Measurements from ENCODE around the gene GPR155.

Gene GPR155

DNA sequence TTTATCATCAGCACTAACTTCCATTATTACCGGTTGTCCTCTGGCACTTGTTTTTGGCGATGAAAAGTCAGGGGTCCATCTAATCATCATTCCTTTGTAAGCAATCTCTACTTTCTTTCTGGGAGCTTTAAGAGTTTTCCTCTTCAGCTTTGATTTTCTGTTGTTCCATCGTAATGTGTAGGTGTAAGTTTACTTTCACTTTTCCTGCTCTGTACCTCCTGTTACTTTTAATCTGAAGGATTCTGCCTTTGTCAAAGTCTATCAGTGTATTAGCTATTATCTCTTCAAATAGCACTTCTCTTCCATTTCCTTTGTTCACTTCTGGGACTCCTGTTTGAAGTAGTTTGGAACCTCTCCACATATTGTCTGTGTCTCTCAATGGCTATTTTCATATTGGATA lies 25.5 kb upstream of the GPR155 start:
- Histone ChIP-seq H3K27ac (ENCODE audit: low read depth, low read length) (no peak overlapping the region), H3K9me3 (ENCODE audit: control insufficient read depth, insufficient read depth, low read depth, low read length) (peaks cover 58% of the 10 kb centered on the region)

DNA sequence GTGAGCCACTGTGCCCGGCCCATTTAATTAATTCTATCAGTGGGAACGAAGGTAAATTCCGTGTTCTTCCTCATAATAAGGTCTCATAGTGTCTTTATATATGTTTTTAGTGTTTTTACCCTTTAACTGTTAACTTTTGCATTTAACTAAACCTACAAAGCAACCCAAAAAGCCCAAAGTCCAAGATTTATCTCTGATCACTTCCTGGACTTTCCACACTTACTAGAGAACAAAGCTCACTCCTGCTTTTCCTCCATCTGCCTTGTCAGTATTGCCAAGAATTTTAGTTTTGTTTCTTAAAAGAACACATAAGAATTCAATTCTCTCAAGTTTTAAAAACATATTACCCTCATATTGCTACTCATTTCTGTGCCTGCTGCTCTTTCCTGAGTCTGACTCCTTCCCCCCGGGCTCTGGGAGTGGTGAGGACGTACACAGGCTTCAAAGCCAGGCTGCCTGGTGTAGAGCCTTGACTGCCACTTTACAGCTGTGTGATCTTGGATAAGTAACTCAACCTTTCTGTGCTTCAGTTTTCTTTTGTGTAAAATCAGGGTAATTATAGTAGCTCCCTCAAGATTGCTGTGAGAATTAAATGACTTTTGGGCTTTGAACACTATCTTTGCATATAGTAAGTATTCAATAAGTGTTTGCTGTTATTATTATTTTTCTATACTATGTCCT lies 24.9 kb upstream of the GPR155 start:
- Histone ChIP-seq H3K27me3 (ENCODE audit: control insufficient read depth, insufficient read depth, low read length) (no peaks in the 10 kb centered on the region), H3K27ac (ENCODE audit: low read depth, low read length) (no peak overlapping the region), H3K4me3 (ENCODE audit: low read depth, low read length) (no peak overlapping the region), H3K4me1 (ENCODE audit: control insufficient read depth, insufficient read depth, low read length) (no peaks in the 10 kb centered on the region), H3K36me3 (ENCODE audit: control insufficient read depth, insufficient read depth, low read length) (no peaks in the 10 kb centered on the region), H3K9me3 (ENCODE audit: control insufficient read depth, insufficient read depth, low read depth, low read length) (peaks cover 65% of the 10 kb centered on the region), H3K9ac (ENCODE audit: low read length) (no peak overlapping the region)

More for the DNA sequence above, 25.5 kb upstream of the GPR155 start:
- Histone ChIP-seq H3K4me1 (ENCODE audit: control insufficient read depth, insufficient read depth, low read length) (no peaks in the 10 kb centered on the region), H3K9ac (ENCODE audit: low read length) (no peak overlapping the region), H3K4me3 (ENCODE audit: low read depth, low read length) (no peak overlapping the region), H3K27me3 (ENCODE audit: control insufficient read depth, insufficient read depth, low read length) (no peaks in the 10 kb centered on the region), H3K36me3 (ENCODE audit: control insufficient read depth, insufficient read depth, low read length) (no peaks in the 10 kb centered on the region)

DNA sequence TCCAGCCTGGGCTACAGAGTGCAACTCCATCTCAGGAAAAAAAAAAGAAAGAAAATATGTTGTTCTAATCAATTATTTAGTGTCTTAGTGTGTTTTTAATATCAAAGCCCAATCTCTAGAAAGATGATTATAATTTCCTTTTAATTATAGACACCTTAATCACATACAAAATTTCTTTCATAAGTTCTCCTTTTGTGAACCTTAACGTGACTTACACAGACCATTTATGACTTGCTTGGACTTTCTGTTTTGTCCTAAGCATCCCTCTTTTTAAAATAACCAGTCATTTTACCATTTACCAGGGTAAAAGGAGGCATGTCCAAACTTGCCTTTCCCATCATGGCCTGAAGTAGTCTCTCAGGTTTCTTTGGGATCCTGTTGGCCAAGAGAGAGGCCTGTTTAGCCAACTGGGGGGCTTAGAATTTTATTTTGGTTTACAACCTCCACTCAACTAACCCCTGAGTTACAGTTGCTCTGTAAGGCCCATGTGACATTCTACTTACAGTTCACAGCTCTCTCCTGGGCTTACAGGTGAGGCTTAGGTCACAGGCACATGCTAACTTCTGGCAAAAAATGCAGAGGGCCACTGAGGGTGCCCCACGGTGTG lies 23.9 kb upstream of the GPR155 start:
- Histone ChIP-seq H3K27ac (ENCODE audit: low read depth, low read length) (no peak overlapping the region), H3K36me3 (ENCODE audit: control insufficient read depth, insufficient read depth, low read length) (no peaks in the 10 kb centered on the region), H3K4me3 (ENCODE audit: low read depth, low read length) (no peak overlapping the region), H3K4me1 (ENCODE audit: control insufficient read depth, insufficient read depth, low read length) (no peaks in the 10 kb centered on the region), H3K9me3 (ENCODE audit: control insufficient read depth, insufficient read depth, low read depth, low read length) (peaks cover 61% of the 10 kb centered on the region), H3K9ac (ENCODE audit: low read length) (no peak overlapping the region), H3K27me3 (ENCODE audit: control insufficient read depth, insufficient read depth, low read length) (no peaks in the 10 kb centered on the region)

DNA sequence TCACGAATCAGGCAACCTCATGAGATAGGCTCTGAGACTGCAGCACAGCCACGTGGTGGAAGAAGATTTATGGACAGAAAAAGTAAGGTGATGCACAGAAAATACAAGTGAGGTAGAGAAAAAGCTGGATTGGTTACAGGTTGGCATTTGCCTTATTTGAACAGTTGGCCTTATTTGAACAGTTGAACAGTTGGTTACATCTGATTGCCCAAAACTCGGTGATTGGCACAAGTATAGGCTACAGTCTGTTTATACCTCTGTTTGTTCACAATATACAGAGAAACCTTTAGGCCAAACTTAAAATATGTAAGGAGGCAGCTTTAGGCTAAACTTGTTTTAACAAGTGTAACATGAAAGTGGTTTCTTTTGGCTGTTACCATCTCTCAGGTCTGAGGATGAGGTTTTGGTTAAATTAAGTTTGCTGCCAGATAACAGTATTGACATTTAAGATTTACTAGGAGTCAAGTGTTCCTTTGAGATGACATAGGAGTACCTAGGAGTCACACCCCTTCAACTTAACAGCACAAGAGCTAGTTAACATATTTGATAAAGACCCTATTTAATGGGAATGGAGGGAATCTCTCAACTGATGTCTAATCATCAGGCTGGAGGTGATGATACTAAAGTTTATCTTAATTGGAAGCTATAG lies 16.5 kb upstream of the GPR155 start:
- H3K27me3 ChIP-seq (ENCODE audit: control insufficient read depth, insufficient read depth, low read length), result no peaks in the 10 kb centered on the region
- H3K4me1 ChIP-seq (ENCODE audit: control insufficient read depth, insufficient read depth, low read length), result no peaks in the 10 kb centered on the region
- H3K4me3 ChIP-seq (ENCODE audit: low read depth, low read length), result no peak overlapping the region
- no peaks in the 10 kb centered on the region for H3K36me3 ChIP-seq (ENCODE audit: control insufficient read depth, insufficient read depth, low read length)
- peaks cover 15% of the 10 kb centered on the region for H3K9me3 ChIP-seq (ENCODE audit: control insufficient read depth, insufficient read depth, low read depth, low read length)
- H3K9ac ChIP-seq (ENCODE audit: low read length), result no peak overlapping the region
- H3K27ac ChIP-seq (ENCODE audit: low read depth, low read length), result no peak overlapping the region

DNA sequence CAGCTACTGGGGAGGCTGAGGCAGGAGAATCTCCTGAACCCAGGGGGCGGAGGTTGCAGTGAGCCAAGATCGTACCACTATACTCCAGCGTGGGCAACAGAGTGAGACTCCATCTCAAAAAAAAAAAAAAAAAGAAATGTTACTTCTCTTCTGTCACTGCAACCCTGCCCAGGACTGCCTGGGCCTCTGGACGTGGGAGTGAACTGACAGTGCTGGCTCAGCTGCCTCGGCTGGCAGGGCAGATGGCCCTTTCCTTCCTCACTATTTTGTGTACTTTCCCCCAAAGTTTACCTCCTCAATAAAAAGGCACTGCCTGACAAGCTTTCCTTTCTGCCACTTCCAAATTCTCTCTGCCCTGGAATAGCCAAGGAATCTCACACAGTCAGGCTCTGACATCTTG lies 12.5 kb upstream of the GPR155 start:
- Histone ChIP-seq H3K27ac (ENCODE audit: low read depth, low read length) (no peak overlapping the region), H3K4me3 (ENCODE audit: low read depth, low read length) (no peak overlapping the region), H3K9ac (ENCODE audit: low read length) (no peak overlapping the region), H3K27me3 (ENCODE audit: control insufficient read depth, insufficient read depth, low read length) (no peaks in the 10 kb centered on the region), H3K4me1 (ENCODE audit: control insufficient read depth, insufficient read depth, low read length) (peaks cover 7% of the 10 kb centered on the region; the same call in 1 of the 2 replicates), H3K36me3 (ENCODE audit: control insufficient read depth, insufficient read depth, low read length) (no peaks in the 10 kb centered on the region), H3K9me3 (ENCODE audit: control insufficient read depth, insufficient read depth, low read depth, low read length) (no peaks in the 10 kb centered on the region)

DNA sequence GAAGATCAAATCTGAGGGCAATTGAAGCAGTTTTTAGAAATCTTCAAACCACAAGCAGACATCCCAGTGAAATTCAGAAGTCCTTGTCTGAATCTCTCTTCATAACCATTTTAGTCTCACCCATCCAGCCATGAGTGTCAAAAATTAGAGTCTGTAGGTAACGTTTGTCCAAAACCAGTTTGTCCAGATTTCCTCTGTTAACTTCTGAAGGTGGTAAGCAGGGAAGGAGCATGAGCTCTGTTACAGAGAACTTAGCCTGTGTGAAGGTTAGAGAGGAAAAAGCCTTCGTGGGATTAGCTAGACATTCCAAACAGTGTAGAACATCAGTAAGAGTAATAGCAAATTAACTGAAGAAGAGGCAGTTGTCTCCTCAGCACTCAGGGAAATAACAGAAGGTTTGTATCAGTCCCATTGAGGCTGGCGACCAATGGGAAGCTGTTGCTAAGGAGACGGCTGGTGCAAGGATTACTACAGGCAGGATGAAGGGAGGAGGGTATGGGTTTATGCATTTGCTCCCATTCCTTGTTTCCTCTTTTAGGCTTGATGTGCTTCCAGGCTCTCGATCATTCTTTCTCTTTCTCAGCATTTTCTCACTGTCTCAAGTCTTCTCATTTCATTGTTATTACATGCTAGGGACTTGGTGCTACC lies 8.7 kb upstream of the GPR155 start:
- no peaks in the 10 kb centered on the region for H3K27me3 ChIP-seq (ENCODE audit: control insufficient read depth, insufficient read depth, low read length)
- H3K36me3 ChIP-seq (ENCODE audit: control insufficient read depth, insufficient read depth, low read length), result no peaks in the 10 kb centered on the region
- H3K9ac ChIP-seq (ENCODE audit: low read length), result no peak overlapping the region
- H3K9me3 ChIP-seq (ENCODE audit: control insufficient read depth, insufficient read depth, low read depth, low read length), result no peaks in the 10 kb centered on the region
- no peak overlapping the region for H3K27ac ChIP-seq (ENCODE audit: low read depth, low read length)
- H3K4me3 ChIP-seq (ENCODE audit: low read depth, low read length), result no peak overlapping the region
- H3K4me1 ChIP-seq (ENCODE audit: control insufficient read depth, insufficient read depth, low read length), result peaks cover 7% of the 10 kb centered on the region; the same call in 1 of the 2 replicates

DNA sequence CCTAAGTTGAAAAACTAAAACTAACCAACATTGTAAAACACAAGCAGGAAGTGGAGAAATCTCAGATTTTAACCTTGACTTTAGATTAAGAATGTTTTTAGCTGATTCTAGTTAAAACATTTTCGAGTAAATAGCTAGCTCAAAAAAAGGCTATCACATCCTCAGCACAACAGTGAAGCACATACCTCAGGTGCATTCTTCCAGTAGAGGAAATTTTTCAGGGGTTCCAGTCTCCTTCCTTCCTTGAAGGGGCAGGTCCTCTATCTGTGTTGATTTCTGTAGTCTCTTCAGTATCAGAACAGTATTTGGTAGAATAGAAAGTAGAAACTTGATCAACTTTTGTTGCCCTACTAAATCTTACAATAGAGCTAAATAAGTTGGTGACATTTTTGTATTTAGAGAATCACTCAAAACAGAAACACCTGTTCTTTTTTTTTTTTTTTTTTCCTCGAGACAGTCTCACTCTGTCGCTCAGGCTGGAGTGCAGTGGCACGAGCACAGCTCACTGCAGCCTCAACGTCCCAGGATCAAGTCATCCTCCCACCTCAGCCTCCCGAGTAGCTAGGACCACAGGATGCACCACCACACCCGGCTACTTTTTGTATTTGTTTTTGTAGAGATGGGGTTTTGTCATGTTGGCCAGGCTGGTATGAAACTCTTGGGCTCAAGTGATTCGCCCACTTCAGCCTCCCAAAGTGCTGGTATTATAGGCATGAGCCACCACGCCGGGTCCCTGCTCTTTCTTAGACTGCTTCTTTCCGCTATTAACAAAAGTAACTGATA lies 6.9 kb upstream of the GPR155 start:
- Histone ChIP-seq H3K9ac (ENCODE audit: low read length) (no peak overlapping the region), H3K36me3 (ENCODE audit: control insufficient read depth, insufficient read depth, low read length) (no peaks in the 10 kb centered on the region), H3K4me1 (ENCODE audit: control insufficient read depth, insufficient read depth, low read length) (peaks cover 7% of the 10 kb centered on the region; the same call in 1 of the 2 replicates), H3K4me3 (ENCODE audit: low read depth, low read length) (no peak overlapping the region), H3K27ac (ENCODE audit: low read depth, low read length) (no peak overlapping the region), H3K27me3 (ENCODE audit: control insufficient read depth, insufficient read depth, low read length) (no peaks in the 10 kb centered on the region), H3K9me3 (ENCODE audit: control insufficient read depth, insufficient read depth, low read depth, low read length) (no peaks in the 10 kb centered on the region)

DNA sequence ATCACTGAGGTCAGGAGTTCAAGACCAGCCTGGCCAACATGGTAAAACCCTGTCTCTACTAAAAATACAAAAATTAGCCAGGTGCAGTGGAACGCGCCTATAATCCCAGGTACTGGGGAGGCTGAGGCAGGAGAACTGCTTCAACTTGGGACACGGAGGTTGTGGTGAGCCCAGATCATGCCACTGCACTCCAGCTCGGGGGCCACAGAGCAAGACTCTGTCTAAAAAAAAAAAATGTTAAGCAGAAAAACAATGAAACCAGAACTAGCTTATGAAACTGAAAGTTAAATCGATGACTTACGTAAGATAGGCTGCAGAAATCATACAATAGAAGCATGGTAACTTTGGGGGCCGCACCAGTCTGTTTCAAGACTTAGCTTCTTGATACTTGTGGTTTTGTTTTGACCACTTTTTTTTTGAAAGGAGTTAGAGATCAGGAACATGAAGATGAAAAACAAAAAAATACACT lies 6.2 kb upstream of the GPR155 start:
- Histone ChIP-seq H3K9ac (ENCODE audit: low read length) (no peak overlapping the region), H3K4me3 (ENCODE audit: low read depth, low read length) (no peak overlapping the region), H3K27me3 (ENCODE audit: control insufficient read depth, insufficient read depth, low read length) (no peaks in the 10 kb centered on the region), H3K27ac (ENCODE audit: low read depth, low read length) (no peak overlapping the region), H3K36me3 (ENCODE audit: control insufficient read depth, insufficient read depth, low read length) (no peaks in the 10 kb centered on the region), H3K9me3 (ENCODE audit: control insufficient read depth, insufficient read depth, low read depth, low read length) (no peaks in the 10 kb centered on the region), H3K4me1 (ENCODE audit: control insufficient read depth, insufficient read depth, low read length) (peaks cover 7% of the 10 kb centered on the region; the same call in 1 of the 2 replicates)

DNA sequence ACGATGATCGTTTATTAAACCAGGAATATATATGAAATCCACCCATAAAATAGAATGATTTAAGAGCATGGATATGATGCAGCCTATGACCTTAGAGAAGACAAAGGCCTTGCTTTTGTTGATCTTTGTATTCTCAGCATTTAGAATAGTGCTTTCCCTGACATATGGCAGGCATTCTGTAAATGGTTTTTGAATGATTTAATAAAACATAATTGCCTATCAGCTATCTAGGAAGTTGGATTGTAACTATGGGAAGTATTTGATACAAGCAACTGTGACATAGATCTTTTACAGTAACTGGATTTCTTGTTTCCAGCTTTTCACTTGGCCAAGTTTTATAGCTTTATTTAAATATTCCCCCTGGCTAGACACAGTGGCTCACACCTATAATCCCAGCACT lies 5.1 kb upstream of the GPR155 start:
- H3K4me1 ChIP-seq (ENCODE audit: control insufficient read depth, insufficient read depth, low read length), result peaks cover 7% of the 10 kb centered on the region; the same call in 1 of the 2 replicates
- no peak overlapping the region for H3K9ac ChIP-seq (ENCODE audit: low read length)
- no peaks in the 10 kb centered on the region for H3K36me3 ChIP-seq (ENCODE audit: control insufficient read depth, insufficient read depth, low read length)
- H3K4me3 ChIP-seq (ENCODE audit: low read depth, low read length), result no peak overlapping the region
- no peaks in the 10 kb centered on the region for H3K9me3 ChIP-seq (ENCODE audit: control insufficient read depth, insufficient read depth, low read depth, low read length)
- H3K27ac ChIP-seq (ENCODE audit: low read depth, low read length), result no peak overlapping the region
- H3K27me3 ChIP-seq (ENCODE audit: control insufficient read depth, insufficient read depth, low read length), result no peaks in the 10 kb centered on the region

DNA sequence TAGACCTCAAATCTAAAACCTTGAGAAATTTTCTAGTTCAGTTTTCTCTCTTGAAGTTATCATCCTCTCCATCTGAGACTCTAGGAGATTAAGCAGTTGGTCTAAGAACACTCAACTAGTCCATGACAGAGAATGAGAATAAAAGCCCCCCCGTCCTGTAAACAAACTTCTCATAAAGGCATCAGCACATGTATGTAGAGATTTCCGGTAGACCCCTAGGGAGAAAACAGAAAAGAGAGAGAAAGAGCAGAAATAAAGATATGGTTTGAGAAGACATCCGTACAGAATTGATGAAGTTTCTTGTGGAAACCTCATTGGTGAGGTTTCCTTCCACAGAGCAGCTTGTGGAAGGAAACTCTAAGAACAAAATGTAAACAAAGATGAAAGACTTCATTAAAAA lies 3.2 kb upstream of the GPR155 start:
- H3K4me3 ChIP-seq (ENCODE audit: low read depth, low read length), result no peak overlapping the region
- no peak overlapping the region for H3K9ac ChIP-seq (ENCODE audit: low read length)
- no peaks in the 10 kb centered on the region for H3K36me3 ChIP-seq (ENCODE audit: control insufficient read depth, insufficient read depth, low read length)
- peaks cover 14% of the 10 kb centered on the region for H3K27me3 ChIP-seq (ENCODE audit: control insufficient read depth, insufficient read depth, low read length)
- no peaks in the 10 kb centered on the region for H3K9me3 ChIP-seq (ENCODE audit: control insufficient read depth, insufficient read depth, low read depth, low read length)
- H3K27ac ChIP-seq (ENCODE audit: low read depth, low read length), result no peak overlapping the region
- 0 out of 2 replicates have a peak, but pooled peaks cover 4% of the 10 kb centered on the region for H3K4me1 ChIP-seq (ENCODE audit: control insufficient read depth, insufficient read depth, low read length)

Measured in HUES6 (cell line).